ENCODE results near the gene DBR1.

GRCh38 chr3:138186221-138186620, 11.5 kb upstream of the DBR1 start:
- no peak for TF ChIP-seq FOS (IDR thresholded peaks at IDR 0.05; ENCODE audit: low read depth, low read length)
- TF ChIP-seq CTCF (conservative IDR thresholded peaks at IDR 0.05; ENCODE audit: low read depth, low read length) = no peak
- TF ChIP-seq MAZ (IDR thresholded peaks at IDR 0.05; ENCODE audit: borderline replicate concordance, low read depth, low read length) = no peak
